Activated CD8-positive, alpha-beta memory T cell treated with anti-CD3 and anti-CD28 coated beads for 36 hours (primary cell): ENCODE data around the gene B3GNT2. TPM values are rescaled to one million over a fixed set of nuclear protein-coding genes. Genes with fewer than 3 reads are reported as not detected.
"Not testable (repeated sequence)": the region's sequence is repeated elsewhere in the genome, so short reads cannot be mapped to it uniquely, and the experiment has no call there.

Experiments used
- CTCF ChIA-PET: fragments of 350-600 bp; sonication (Branson Sonifier 250); formaldehyde crosslinking; loops from one replicate; lab custom pipeline; 2021; ENCODE audit warnings: antibody characterized with exemption; lab: Charles Lee
- POLR2A ChIA-PET: fragments of 350-600 bp; sonication (Branson Sonifier 250); formaldehyde crosslinking; loops from one replicate; lab custom pipeline; 2021; ENCODE audit warnings: antibody characterized with exemption; lab: Charles Lee
- total RNA-seq, 2 experiments: library from RNA; stranded (reverse); gene quantifications; one replicate each; pipeline ENCODE4 v1.2.3, GENCODE V29; 2021

The B3GNT2 gene
- total RNA-seq, 2 experiments from 2014 or later: 33.8 to 34.5 TPM

DNA sequence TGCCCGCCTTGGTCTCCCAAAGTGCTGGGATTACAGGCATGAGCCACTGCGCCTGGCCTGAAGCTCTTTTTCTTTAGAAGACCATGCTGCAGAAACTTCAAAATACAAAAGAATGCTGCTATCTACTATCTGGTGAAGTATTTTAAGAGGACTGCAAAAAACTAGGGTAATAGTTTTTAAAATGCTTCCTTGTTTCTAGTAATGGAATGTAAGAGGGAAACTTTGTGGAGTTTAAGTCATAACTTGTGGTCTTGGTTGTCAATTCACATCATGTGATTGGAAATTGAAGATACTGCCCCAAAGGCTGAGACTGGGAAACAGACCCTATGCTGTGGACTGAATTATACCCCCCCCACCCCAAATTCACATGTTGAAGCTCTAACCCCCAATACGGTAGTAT, 68.3 kb downstream of the B3GNT2 start:
- ChIA-PET CTCF (interaction anchor here (0.6 kb wide), 2 partner anchors 53 to 713 kb away, joined by 3 read pairs; no protein-coding TSS in a partner anchor), POLR2A (interaction anchor here (0.6 kb wide), 1 partner anchor 47 kb away, joined by 9 read pairs; no protein-coding TSS in a partner anchor)

DNA sequence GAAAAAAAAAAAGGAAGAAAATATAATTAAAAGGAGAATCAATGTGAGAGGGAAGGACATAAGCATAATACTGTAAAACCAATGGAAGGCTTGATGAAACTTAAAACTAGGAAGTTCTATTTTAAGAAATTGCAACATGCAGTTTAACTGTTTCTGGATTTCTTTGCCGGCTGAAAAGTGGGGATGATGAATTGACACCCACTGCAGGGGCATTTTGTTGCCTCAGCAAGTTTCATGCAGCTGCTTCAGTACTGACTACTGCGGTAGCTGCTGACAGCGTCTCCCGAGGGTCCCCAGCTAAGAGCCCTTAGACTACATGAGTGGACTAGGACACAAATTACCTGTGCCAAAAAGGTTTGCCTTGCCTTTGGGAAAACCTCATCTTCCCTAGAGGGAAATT, 69.2 kb downstream of the B3GNT2 start:
- ChIA-PET CTCF (interaction anchor here (0.6 kb wide), 1 partner anchor 53 kb away, joined by 3 read pairs; no protein-coding TSS in a partner anchor), POLR2A (no interaction called here)

DNA sequence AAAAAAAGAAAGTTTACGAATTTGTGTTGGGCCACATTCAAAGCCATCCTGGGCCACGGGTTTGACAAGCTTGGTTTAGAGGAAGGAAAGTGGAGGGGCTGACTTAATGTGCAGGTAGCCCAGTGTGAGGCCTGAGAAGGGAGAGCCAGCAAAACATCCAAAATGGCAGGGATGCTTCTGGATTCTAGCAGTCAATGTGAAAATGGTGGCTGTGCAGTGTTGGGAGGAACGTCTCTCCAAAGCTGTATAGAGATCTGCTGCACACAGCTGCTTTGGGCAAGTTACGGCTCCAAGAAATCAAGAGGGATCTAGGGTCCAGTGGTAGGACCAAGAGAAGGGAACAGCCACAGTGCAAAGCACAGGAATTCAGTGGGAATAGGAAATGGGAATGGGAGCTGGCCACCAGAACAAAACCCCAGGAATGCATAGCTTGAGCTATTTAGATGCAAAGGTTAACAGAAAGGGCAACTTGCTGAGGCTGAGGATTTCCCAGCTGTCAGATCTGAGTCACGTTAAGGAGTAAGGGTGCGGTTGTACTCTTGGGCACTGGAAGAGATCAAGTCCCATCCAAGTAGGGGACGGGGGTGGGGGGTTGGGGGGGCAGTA, 70.6 kb downstream of the B3GNT2 start:
- CTCF ChIA-PET: interaction anchor here (0.7 kb wide), 1 partner anchor 36 kb away, joined by 3 read pairs; no protein-coding TSS in a partner anchor
- POLR2A ChIA-PET: interaction anchor here (0.5 to 0.6 kb wide), 2 partner anchors 298 to 439 kb away, joined by 7 to 11 read pairs; no protein-coding TSS in a partner anchor

DNA sequence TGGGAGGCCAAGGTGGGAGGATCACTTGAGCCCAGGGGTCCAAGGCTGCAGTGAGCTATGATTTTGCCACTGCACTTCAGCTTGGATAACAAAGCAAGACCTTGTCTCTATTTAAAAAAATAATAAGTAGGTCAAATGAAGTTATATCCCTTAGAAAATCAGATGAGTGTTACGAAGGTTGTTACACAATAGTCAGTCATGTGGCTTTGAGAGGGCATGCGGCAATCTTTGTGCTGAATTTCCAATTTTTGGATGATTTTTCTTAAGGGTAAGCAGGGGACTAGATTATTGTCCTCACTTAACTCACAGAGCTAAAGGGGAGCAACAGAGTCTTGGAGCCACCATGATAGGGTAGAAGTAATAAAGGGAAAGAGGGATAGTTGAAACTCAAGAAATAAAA, 71.8 kb downstream of the B3GNT2 start:
- ChIA-PET POLR2A (no interaction called here), CTCF (no interaction called here)

DNA sequence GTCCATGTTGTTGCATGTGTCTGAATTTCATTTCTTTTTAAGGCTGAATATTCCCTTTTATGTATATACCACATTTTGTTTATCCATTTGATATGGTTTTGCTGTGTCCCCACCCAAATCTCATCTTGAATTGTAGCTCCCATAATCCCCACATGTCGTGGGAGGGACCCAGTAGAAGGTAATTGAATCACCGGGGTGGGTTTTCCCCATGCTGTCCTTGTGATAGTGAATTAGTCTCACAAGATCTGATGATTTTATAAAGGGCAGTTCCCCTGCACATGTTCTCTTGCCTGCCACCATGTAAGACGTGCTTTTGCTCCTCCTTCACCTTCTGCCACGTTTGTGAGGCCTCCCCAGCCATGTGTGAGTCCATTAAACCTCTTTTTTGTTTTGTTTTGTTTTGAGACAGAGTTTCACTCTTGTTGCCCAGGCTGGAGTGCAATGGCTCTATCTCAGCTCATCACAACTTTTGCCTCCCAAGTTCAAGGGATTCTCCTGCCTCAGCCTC, 72.8 kb downstream of the B3GNT2 start:
- POLR2A ChIA-PET, CTCF ChIA-PET: not testable (repeated sequence)

DNA sequence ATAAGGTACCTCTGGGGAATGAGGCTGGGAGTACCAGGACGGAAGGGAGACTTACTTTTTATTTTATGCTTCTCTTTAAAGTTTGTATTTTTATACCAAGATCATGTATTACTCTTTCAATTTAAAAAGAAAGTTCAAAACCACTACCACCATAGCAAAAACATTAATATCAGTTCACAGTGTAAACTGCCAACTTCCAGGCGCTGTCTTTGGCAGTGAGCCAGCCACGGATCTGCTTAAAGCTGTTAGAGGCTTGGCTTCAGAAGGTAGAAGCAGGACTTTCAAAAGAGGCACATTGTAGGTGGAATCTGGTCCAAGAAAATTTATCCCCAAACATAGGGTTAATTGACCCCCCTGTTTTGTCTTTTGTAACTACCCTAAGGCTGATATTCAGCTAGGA, 74.8 kb downstream of the B3GNT2 start:
- ChIA-PET CTCF (no interaction called here), POLR2A (no interaction called here)
